RWPE2 (cell line): ENCODE measurements around the gene COL2A1.
A peak's percentile ranks its signal among the peaks of the same experiment; 100 is the strongest.

Source experiments
- ATAC-seq: fragments of 200-7000 bp; cut with Tn5 transposase; 3 replicates; pipeline ENCODE4 v1.9.1; 2021; ENCODE audit warnings: low read depth
- DNase-seq: peaks from one replicate; pipeline ENCODE4 v3.0.0-alpha.2; 2020; ENCODE audit warnings: low spot score
- H3K27ac ChIP-seq: fragments of 450-650 bp; 2 replicates; pipeline ENCODE4 v1.5.1; 2017; ENCODE audit warnings: mild to moderate bottlenecking; ENCODE audit not compliant: poor library complexity, severe bottlenecking
- H3K27me3 ChIP-seq: fragments of 250-450 bp; sonication (Bioruptor Pico); 2 replicates; pipeline ENCODE4 v1.5.1; 2021; ENCODE audit warnings: mild to moderate bottlenecking, moderate library complexity; ENCODE audit not compliant: insufficient read depth, poor library complexity, severe bottlenecking
- H3K36me3 ChIP-seq: fragments of 250-450 bp; sonication (Bioruptor Pico); 2 replicates; pipeline ENCODE4 v1.5.1; 2020; ENCODE audit warnings: low read depth, mild to moderate bottlenecking, moderate library complexity
- H3K4me1 ChIP-seq: fragments of 250-450 bp; sonication (Bioruptor Pico); 2 replicates; pipeline ENCODE4 v1.5.1; 2021; ENCODE audit warnings: mild to moderate bottlenecking, moderate library complexity; ENCODE audit not compliant: insufficient read depth, poor library complexity, severe bottlenecking
- H3K4me3 ChIP-seq: fragments of 250-450 bp; sonication (Bioruptor Pico); 2 replicates; pipeline ENCODE4 v1.5.1; 2021; ENCODE audit warnings: mild to moderate bottlenecking, moderate library complexity; ENCODE audit not compliant: severe bottlenecking
- H3K9me3 ChIP-seq: fragments of 250-450 bp; sonication (Bioruptor Pico); 2 replicates; pipeline ENCODE4 v1.5.1; 2021; ENCODE audit warnings: mild to moderate bottlenecking, moderate library complexity; ENCODE audit not compliant: severe bottlenecking
- TF ChIP-seq, protein P1 (sequence below): fragments of 450-650 bp; IDR thresholded peaks from one replicate; pipeline ENCODE4 v1.5.1; 2017; ENCODE audit warnings: mild to moderate bottlenecking, moderate library complexity; ENCODE audit not compliant: poor library complexity, severe bottlenecking

COL2A1 gene

GRCh38 chr12:47954058-47954457, 50.2 kb downstream of the COL2A1 start:
- Histone ChIP-seq H3K4me3 (no peak overlapping the region), H3K36me3 (no peaks in the 10 kb centered on the region), H3K4me1 (peaks cover 22% of the 10 kb centered on the region), H3K9me3 (peaks cover 5% of the 10 kb centered on the region), H3K27me3 (no peaks in the 10 kb centered on the region), H3K27ac (no peak overlapping the region)
- ATAC-seq, result no peak
- TF ChIP-seq, protein P1, sequence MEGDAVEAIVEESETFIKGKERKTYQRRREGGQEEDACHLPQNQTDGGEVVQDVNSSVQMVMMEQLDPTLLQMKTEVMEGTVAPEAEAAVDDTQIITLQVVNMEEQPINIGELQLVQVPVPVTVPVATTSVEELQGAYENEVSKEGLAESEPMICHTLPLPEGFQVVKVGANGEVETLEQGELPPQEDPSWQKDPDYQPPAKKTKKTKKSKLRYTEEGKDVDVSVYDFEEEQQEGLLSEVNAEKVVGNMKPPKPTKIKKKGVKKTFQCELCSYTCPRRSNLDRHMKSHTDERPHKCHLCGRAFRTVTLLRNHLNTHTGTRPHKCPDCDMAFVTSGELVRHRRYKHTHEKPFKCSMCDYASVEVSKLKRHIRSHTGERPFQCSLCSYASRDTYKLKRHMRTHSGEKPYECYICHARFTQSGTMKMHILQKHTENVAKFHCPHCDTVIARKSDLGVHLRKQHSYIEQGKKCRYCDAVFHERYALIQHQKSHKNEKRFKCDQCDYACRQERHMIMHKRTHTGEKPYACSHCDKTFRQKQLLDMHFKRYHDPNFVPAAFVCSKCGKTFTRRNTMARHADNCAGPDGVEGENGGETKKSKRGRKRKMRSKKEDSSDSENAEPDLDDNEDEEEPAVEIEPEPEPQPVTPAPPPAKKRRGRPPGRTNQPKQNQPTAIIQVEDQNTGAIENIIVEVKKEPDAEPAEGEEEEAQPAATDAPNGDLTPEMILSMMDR, result no peak
- peak; percentile 36 for DNase-seq

GRCh38 chr12:47950856-47951468, 53.3 kb downstream of the COL2A1 start:
- Histone ChIP-seq H3K4me1 (peaks cover 38% of the 10 kb centered on the region), H3K27me3 (no peaks in the 10 kb centered on the region), H3K27ac (peak overlapping the region; percentile 62), H3K9me3 (no peaks in the 10 kb centered on the region), H3K36me3 (no peaks in the 10 kb centered on the region), H3K4me3 (no peak overlapping the region)
- ATAC-seq (peak; percentile 67), DNase-seq (no peak)
- TF ChIP-seq, protein P1, result no peak

DNA sequence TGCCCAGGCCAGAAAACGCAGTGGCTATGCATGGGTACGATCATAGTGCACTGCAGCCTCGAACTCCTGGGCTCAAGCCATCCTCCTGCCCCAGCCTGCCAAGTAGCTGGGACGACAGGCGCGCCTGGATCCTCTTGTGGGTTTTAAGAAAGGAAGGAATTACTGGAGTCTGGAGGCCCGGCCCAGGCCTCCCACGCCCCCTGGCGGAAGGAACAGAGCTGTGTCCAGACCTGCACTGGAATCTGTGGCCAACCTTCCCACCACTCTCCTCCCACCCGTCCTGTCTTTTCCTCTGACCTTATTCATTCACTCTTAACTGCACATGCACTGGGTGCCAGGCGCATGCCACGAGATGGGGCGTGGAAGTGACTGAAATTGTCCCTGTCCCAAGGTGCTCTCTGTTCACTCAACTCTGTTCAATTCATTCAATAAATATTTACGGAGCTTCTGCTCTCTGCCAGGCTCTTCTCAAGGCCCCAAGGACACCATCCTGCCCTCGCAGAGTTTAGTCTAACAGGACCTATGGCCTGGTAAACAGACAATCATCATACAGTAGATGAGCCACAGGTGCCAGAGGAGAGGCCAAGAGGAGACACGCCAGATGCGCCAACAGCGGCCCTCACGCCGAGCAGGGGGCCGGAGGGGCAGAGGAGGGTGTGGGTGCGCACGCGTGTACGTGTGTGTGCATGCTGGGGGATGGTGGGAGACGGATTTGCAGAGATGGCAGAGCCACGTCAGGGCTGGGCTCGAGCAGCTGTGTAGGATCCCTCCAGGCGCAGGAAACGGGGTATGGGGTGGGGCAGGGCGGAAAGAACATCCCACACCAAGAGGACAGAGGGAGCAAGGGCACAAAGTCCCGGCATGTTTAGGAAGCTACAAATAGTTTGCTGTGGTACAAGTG, 54.6 kb downstream of the COL2A1 start:
- no peaks in the 10 kb centered on the region for H3K27me3 ChIP-seq
- no peak overlapping the region for H3K4me3 ChIP-seq
- peak; percentile 57 for DNase-seq
- peak; percentile 79 for ATAC-seq
- peaks cover 44% of the 10 kb centered on the region for H3K4me1 ChIP-seq
- H3K27ac ChIP-seq, result peak overlapping the region; percentile 62
- no peaks in the 10 kb centered on the region for H3K9me3 ChIP-seq
- TF ChIP-seq, protein P1, result peak; percentile 94
- H3K36me3 ChIP-seq, result no peaks in the 10 kb centered on the region

- H3K27ac ChIP-seq, result no peak overlapping the region
- ATAC-seq, result no peak
- no peak overlapping the region for H3K4me3 ChIP-seq
- H3K4me1 ChIP-seq, result peaks cover 44% of the 10 kb centered on the region
- TF ChIP-seq, protein P1, result no peak
- no peaks in the 10 kb centered on the region for H3K9me3 ChIP-seq
- H3K27me3 ChIP-seq, result no peaks in the 10 kb centered on the region
- DNase-seq, result no peak
- no peaks in the 10 kb centered on the region for H3K36me3 ChIP-seq
These were observed 56.9 kb downstream of the COL2A1 start for GRCh38 chr12:47947341-47947740.
